AG09309 (cell line): ENCODE measurements around the gene CMTM3.
"Not testable (repeated sequence)": the region's sequence is repeated elsewhere in the genome, so short reads cannot be mapped to it uniquely, and the experiment has no call there.

Experiments used
- DNase-seq: peaks from one replicate; pipeline ENCODE4 v3.0.0-alpha.2; 2010; ENCODE audit warnings: low read depth
- H3K4me3 ChIP-seq: 2 replicates; pipeline ENCODE4 v1.5.1; 2011; ENCODE audit warnings: mild to moderate bottlenecking, low read depth, low read length, moderate library complexity; ENCODE audit not compliant: control insufficient read depth
- CTCF ChIP-seq: IDR thresholded peaks from 2 replicates; pipeline ENCODE4 v1.5.1; 2011; ENCODE audit warnings: mild to moderate bottlenecking, low read depth, low read length, inconsistent platforms; ENCODE audit not compliant: insufficient read depth, control insufficient read depth; ENCODE audit errors: missing control alignments

CMTM3 gene

GRCh38 chr16:66592814-66593213 lies 11.7 kb upstream of the CMTM3 start:
- DNase-seq: no peak
- TF ChIP-seq CTCF: no peak

GRCh38 chr16:66594739-66595138 lies 9.8 kb upstream of the CMTM3 start:
- TF ChIP-seq CTCF: no peak
- no peak overlapping the region for H3K4me3 ChIP-seq
- DNase-seq: no peak

More at GRCh38 chr16:66592814-66593213, 11.7 kb upstream of the CMTM3 start:
- no peak overlapping the region for H3K4me3 ChIP-seq

GRCh38 chr16:66596559-66596958 lies 7.9 kb upstream of the CMTM3 start:
- DNase-seq, H3K4me3 ChIP-seq: not testable (repeated sequence)

- no peak overlapping the region for H3K4me3 ChIP-seq
- no peak for TF ChIP-seq CTCF
- DNase-seq: no peak
These were observed 7.3 kb upstream of the CMTM3 start for GRCh38 chr16:66596986-66597848.

- TF ChIP-seq CTCF: no peak
- H3K4me3 ChIP-seq: no peak overlapping the region
- DNase-seq: no peak
These were observed 6.4 kb upstream of the CMTM3 start for GRCh38 chr16:66598111-66598510.

- TF ChIP-seq CTCF: no peak
- no peak for DNase-seq
- H3K4me3 ChIP-seq: no peak overlapping the region
These were observed 4.8 kb upstream of the CMTM3 start for GRCh38 chr16:66599726-66600125.

- no peak for DNase-seq
- TF ChIP-seq CTCF: no peak
- H3K4me3 ChIP-seq: no peak overlapping the region
These were observed 4.0 kb upstream of the CMTM3 start for GRCh38 chr16:66600477-66600876.
